Osteocyte (in vitro differentiated cells): ENCODE results near the gene CLEC2D. TPM values are rescaled to one million over a fixed set of nuclear protein-coding genes. Genes with fewer than 3 reads are reported as not detected.
A peak's percentile ranks its signal among the peaks of the same experiment; 100 is the strongest.

Experiments used
- DNase-seq: peaks from one replicate; pipeline ENCODE4 v3.0.0; 2021; ENCODE audit warnings: mixed read lengths; ENCODE audit not compliant: unreplicated experiment; ENCODE audit errors: extremely low spot score
- H3K27ac Mint-ChIP-seq: one replicate; pipeline ENCODE4 v1.8.0; 2021; ENCODE audit warnings: mild to moderate bottlenecking, mixed read lengths; ENCODE audit not compliant: unreplicated experiment
- H3K27me3 Mint-ChIP-seq: one replicate; pipeline ENCODE4 v1.8.0; 2021; ENCODE audit warnings: mixed read lengths; ENCODE audit not compliant: unreplicated experiment
- H3K36me3 Mint-ChIP-seq: one replicate; pipeline ENCODE4 v1.8.0; 2021; ENCODE audit warnings: mixed read lengths; ENCODE audit not compliant: unreplicated experiment
- H3K4me1 Mint-ChIP-seq: one replicate; pipeline ENCODE4 v1.8.0; 2021; ENCODE audit warnings: mixed read lengths; ENCODE audit not compliant: unreplicated experiment
- H3K4me3 Mint-ChIP-seq: one replicate; pipeline ENCODE4 v1.8.0; 2021; ENCODE audit warnings: mild to moderate bottlenecking, moderate library complexity, mixed read lengths; ENCODE audit not compliant: unreplicated experiment
- H3K9me3 Mint-ChIP-seq: one replicate; pipeline ENCODE4 v1.8.0; 2021; ENCODE audit warnings: mixed read lengths; ENCODE audit not compliant: unreplicated experiment
- long read RNA-seq: library from polyadenylated mRNA; unstranded; transcript quantifications from one replicate; pipeline ENCODE4 v2.0.0, GENCODE V29; 2021
- total RNA-seq: library from RNA; stranded (reverse); gene quantifications from 2 replicates; pipeline ENCODE4 v1.2.1, GENCODE V29; 2021
- TF ChIP-seq, protein P1 (sequence below): fragments of 200-600 bp; sonication (generic); IDR thresholded peaks from 2 replicates; pipeline ENCODE4 v1.5.0; 2021; ENCODE audit warnings: antibody characterized with exemption, mild to moderate bottlenecking, moderate library complexity

Gene CLEC2D, protein sequence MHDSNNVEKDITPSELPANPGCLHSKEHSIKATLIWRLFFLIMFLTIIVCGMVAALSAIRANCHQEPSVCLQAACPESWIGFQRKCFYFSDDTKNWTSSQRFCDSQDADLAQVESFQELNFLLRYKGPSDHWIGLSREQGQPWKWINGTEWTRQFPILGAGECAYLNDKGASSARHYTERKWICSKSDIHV
- total RNA-seq = 7.4 and 10.0 TPM in 2 replicates
- long read RNA-seq, partial matches to known transcripts = 1 of 9 reads
- long read RNA-seq, other reads (novel, unspliced or antisense) = 8 of 9 reads

DNA sequence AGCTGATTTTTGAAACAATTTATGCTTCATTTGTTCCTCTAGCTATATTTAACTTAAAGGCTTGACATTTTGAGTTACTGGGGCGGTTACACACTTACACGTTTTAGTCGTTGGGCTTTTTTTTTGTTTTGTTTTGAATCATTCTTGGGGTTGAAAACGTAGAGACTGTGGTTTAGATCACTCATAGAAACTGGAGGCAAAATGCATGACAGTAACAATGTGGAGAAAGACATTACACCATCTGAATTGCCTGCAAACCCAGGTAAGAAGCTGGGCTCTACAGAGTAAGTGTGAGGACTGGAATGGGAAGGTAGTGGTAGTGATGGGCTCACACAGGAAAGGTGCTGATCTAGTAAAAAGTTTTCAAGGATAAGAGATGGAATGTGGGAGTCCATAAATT is at the start of gene CLEC2D:
TSS of gene CLEC2D (plus strand) at position 180 of the 400 bp plus-strand sequence. CDS start at position 202, 22 bp downstream.
- H3K36me3 Mint-ChIP-seq = peaks cover 7% of the 10 kb centered on the region
- TF ChIP-seq, protein P1, sequence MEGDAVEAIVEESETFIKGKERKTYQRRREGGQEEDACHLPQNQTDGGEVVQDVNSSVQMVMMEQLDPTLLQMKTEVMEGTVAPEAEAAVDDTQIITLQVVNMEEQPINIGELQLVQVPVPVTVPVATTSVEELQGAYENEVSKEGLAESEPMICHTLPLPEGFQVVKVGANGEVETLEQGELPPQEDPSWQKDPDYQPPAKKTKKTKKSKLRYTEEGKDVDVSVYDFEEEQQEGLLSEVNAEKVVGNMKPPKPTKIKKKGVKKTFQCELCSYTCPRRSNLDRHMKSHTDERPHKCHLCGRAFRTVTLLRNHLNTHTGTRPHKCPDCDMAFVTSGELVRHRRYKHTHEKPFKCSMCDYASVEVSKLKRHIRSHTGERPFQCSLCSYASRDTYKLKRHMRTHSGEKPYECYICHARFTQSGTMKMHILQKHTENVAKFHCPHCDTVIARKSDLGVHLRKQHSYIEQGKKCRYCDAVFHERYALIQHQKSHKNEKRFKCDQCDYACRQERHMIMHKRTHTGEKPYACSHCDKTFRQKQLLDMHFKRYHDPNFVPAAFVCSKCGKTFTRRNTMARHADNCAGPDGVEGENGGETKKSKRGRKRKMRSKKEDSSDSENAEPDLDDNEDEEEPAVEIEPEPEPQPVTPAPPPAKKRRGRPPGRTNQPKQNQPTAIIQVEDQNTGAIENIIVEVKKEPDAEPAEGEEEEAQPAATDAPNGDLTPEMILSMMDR = no peak
- peak within 1 kb of the TSS; percentile 82 for H3K27ac Mint-ChIP-seq
- H3K9me3 Mint-ChIP-seq = no peaks in the 10 kb centered on the region
- peaks cover 35% of the 10 kb centered on the region for H3K4me1 Mint-ChIP-seq
- H3K27me3 Mint-ChIP-seq = no peaks in the 10 kb centered on the region
- no peak within 1 kb of the TSS for H3K4me3 Mint-ChIP-seq
- DNase-seq = no peak

DNA sequence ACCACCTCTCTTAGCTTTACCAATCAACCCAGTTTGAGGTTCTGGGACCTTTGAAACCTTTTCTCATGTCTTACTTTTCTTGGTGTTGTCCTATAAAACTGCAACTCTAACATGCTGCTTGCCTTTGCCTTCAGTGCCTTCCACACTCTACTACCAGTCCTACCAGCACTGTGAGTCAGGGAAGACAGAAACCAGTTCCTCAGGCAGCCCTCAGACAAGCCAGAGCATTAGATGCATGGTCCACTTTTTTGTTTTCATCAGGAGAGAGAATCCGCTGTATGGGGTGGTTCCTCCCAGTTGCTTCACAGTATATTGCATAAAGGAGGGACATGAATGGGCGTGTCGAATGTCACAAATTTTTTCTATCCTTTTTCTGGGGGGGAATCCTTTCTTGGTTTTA is 44.5 kb upstream of the CLEC2D start:
- no peaks in the 10 kb centered on the region for H3K4me1 Mint-ChIP-seq
- no peaks in the 10 kb centered on the region for H3K36me3 Mint-ChIP-seq
- no peak for DNase-seq
- H3K27me3 Mint-ChIP-seq = no peaks in the 10 kb centered on the region
- H3K9me3 Mint-ChIP-seq = peaks cover 5% of the 10 kb centered on the region
- TF ChIP-seq, protein P1 = no peak
- H3K4me3 Mint-ChIP-seq = no peak overlapping the region
- no peak overlapping the region for H3K27ac Mint-ChIP-seq

DNA sequence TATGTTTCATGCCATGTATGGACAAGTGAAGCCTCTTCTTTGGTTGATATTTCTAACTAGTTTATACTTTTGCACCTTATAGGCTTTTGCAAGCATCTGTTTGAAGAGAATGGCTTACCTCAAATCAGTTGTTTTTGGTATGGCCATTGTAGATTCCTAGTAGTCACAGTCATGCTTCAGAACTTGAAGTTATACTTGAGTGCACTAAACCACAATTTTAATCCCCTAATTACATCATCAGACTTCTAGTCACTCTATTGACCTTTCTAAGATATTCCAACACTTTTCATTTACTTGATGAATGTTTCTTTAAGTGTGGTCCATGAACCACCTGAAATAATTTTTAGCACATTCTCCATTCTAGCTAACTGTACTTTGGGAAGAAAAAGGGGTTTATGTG is 43.2 kb upstream of the CLEC2D start:
- H3K27ac Mint-ChIP-seq = no peak overlapping the region
- DNase-seq = no peak
- H3K27me3 Mint-ChIP-seq = no peaks in the 10 kb centered on the region
- no peak overlapping the region for H3K4me3 Mint-ChIP-seq
- H3K36me3 Mint-ChIP-seq = no peaks in the 10 kb centered on the region
- no peaks in the 10 kb centered on the region for H3K4me1 Mint-ChIP-seq
- TF ChIP-seq, protein P1 = no peak
- H3K9me3 Mint-ChIP-seq = peaks cover 5% of the 10 kb centered on the region

DNA sequence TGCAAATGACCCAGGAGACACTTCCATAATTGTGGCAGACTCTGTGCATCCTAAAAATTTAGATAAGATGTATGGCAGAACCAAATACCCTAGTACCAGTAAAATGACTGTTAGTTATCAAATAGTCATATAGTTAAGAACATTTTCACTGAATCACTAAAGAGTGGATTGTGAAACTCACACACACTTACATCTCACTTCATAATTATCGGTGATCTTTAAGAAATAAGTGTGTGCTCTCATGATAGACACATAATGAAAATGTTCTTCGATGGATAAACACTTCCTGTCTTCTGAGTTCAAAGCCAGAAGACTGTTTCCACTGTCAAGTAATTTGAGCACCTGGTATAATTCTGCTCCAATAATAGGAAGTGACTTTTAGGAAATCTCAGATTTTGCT is 42.7 kb upstream of the CLEC2D start:
- no peaks in the 10 kb centered on the region for H3K36me3 Mint-ChIP-seq
- peaks cover 5% of the 10 kb centered on the region for H3K9me3 Mint-ChIP-seq

DNA sequence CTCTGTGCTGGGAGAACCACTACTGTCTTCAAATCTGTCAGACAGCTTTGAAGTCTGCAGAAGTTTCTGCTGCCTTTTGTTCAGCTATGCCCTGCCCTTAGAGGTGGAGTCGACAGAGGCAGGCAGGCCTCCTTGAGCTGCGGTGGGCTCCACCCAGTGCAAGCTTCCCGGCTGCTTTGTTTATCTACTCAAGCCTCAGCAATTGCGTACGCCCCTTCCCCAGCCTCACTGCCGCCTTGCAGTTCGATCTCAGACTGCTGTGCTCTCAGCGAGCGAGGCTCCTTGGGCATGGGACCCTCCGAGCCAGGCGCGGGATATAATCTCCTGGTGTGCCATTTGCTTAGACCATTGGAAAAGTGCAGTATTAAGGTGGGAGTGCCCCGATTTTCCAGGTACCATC is 36.7 kb upstream of the CLEC2D start:
- no peak for DNase-seq
- Mint-ChIP-seq H3K4me1 (no peaks in the 10 kb centered on the region), H3K27me3 (peaks cover 2% of the 10 kb centered on the region), H3K27ac (no peak overlapping the region), H3K36me3 (no peaks in the 10 kb centered on the region), H3K9me3 (no peaks in the 10 kb centered on the region), H3K4me3 (no peak overlapping the region)
- TF ChIP-seq, protein P1 = no peak

More for the DNA sequence above, 42.7 kb upstream of the CLEC2D start:
- H3K27ac Mint-ChIP-seq = no peak overlapping the region
- DNase-seq = no peak
- H3K27me3 Mint-ChIP-seq = no peaks in the 10 kb centered on the region
- TF ChIP-seq, protein P1 = no peak
- no peaks in the 10 kb centered on the region for H3K4me1 Mint-ChIP-seq
- H3K4me3 Mint-ChIP-seq = no peak overlapping the region
